NCI-H1092 treated with DMSO at 0.1 percent for 48 hours (cell line): ENCODE results near the gene OMG.
"Not testable (repeated sequence)": the region's sequence is repeated elsewhere in the genome, so short reads cannot be mapped to it uniquely, and the experiment has no call there.

Source experiments
- DNase-seq: peaks from one replicate; lab custom pipeline; 2025; lab: John Stamatoyannopoulos, UW

Gene OMG, protein sequence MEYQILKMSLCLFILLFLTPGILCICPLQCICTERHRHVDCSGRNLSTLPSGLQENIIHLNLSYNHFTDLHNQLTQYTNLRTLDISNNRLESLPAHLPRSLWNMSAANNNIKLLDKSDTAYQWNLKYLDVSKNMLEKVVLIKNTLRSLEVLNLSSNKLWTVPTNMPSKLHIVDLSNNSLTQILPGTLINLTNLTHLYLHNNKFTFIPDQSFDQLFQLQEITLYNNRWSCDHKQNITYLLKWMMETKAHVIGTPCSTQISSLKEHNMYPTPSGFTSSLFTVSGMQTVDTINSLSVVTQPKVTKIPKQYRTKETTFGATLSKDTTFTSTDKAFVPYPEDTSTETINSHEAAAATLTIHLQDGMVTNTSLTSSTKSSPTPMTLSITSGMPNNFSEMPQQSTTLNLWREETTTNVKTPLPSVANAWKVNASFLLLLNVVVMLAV

DNA sequence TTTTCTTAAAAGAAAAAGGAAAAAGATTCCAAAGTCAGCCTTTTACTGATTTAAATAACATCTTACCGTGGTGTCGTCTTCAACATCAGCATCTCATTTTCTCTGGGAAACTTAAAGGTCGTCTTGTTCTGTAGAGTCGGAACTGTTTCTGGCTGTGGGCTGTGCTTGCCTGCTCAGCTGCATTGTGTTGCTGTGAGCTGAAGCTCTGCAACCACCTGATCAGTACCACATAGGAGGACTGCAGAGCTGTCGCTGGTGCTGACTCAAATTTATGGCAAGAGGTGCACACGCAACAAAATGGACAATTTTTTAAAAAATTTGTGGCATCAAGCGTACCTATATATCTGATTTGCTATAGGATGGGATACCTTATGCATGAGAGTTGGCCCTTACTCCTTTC lies at the start of gene OMG:
Gene OMG, minus strand, starts transcription at position 150 of the 400 bp plus-strand sequence. CDS start 908 bp downstream, outside the sequence.
- DNase-seq: no peak

DNA sequence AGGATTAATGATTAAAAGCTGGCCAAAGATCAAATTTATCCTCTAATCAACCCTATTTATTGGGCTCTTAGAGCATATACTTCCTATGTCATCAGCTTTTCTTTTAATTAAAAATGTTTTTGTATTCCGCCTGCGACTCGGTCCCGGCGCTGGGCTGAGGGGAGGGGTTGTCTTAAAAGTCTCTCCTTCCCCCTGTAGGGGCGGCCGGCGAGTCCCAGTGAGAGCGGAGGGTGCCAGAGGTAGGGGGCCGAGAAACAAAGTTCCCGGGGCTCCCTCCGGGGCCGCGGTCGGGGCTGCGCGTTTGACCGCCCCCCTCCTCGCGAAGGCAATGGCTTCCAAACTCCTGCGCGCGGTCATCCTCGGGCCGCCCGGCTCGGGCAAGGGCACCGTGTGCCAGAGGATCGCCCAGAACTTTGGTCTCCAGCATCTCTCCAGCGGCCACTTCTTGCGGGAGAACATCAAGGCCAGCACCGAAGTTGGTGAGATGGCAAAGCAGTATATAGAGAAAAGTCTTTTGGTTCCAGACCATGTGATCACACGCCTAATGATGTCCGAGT lies 48.2 kb upstream of the OMG start:
- not testable (repeated sequence) for DNase-seq

DNA sequence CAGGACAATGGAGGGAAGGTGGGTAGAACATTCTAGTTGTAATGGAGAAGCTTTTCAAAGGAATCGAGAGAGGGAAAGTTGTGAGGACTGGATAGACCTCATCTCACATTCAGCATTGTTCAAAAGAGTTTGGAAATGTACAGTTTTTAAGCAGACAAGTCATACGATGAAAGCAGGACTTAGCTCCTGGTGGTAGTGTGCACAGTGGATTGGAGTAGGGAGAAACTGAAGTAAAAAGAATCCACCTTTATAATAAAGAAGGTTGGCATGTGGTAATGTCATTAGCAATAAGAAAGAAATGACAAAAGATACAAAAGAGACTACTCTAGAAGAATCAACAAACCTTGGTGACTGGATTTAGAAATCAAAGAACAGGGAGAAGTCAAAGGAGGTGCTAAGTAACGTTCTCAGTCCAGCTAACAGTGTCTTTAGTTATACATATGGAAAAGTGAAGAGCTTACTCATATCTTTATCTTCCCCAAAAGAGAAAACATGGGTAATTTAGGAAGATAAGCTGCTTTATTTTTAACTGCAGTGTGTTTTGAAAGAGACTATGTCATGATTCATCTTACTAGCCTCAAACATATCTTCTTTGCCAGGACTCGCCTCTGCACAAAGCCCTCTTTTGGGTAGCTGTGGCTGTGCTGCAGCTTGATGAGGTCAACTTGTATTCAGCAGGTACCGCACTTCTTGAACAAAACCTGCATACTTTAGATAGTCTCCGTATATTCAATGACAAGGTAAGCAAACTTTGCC lies 43.0 kb upstream of the OMG start:
- no peak for DNase-seq

DNA sequence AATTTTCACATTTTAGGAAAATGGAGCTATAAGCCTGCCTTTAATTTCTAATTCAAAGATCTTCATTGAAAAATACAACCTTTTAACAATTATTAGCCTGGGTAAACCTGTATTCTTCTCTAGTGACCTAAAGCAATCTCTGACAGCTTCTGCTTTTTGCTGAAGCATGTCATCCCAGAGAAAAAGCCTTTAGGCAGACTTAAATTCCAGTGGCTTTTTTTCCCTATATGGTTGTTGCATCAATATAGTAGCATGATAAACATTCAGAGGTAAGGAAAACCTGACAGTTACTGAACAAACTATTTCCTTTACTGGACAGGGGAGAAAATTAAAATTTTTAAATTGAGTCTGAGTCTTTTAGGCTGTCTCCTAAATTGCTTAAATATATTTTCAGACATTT lies 32.2 kb upstream of the OMG start:
- no peak for DNase-seq

DNA sequence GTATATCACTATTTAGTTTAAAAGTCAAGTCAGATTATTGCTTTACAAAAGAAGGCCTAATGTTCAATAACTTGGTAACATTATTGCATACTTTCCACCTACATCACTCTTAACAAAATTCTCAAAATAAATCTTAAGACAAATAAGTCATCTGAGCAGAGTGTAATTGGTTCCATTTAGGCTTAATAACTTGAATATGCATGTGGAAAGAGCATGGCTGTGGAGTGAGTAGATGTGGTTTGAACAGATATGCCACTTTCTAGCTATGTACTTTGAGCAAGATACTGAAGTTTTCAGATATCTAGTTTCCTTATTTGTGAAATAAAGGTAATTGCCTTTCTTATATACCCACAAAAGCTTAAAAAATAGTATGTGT lies 31.1 kb upstream of the OMG start:
- no peak for DNase-seq

DNA sequence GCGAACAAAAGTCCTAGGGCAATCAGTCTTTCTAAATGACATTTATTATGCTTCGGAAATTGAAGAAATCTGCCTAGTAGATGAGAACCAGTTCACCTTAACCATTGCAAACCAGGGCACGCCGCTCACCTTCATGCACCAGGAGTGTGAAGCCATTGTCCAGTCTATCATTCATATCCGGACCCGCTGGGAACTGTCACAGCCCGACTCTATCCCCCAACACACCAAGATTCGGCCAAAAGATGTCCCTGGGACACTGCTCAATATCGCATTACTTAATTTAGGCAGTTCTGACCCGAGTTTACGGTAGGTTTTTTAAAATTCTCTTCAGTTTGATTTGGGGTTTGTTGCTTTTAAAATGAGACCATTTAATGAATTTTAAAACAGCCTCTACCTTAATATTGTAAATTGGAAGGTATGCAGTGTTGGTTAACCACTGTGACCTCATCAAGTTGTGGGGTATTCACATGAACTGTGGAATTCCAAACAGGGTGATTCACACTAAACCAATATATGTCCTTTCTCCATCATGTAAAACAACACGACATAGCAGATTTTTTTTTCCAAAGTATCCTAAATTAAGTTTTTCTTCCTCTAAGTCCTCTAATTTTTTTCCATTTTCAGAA lies 30.6 kb upstream of the OMG start:
- no peak for DNase-seq

DNA sequence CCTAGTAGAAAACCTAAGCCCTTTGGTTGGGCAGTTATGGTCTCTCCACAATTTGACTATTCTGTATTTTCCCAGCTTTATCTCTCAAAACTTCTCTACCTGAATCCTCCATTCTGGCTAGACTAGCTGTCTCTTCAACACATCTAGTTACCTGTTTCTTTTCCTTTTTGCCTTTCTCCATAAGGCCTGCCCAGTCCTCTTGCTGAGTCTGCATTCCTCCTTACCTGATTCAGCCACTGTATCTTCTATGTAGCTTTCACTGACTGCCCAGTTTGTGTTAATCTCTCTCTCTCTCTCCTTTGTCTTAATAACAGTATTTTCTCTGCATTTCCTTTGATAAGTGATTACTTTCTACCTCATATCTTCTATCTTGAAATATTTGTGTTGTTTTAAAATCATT lies 26.5 kb upstream of the OMG start:
- DNase-seq: no peak

DNA sequence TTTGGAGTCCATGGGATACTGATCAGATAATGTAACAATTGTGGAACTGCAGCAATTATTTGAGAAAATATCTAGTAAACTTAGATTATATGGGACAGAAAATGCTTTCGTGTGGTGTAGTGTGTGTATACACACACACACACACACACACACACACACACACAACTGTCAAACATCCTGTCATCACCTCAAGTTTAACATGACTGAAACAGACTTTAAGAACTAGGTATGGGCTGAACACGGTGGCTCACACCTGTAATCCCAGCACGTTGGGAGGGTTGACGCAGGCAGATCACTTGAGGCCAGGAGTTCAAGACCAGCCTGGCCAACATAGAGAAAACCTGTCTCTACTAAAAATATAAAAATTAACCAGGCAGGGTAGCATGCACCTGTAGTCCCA lies 24.9 kb upstream of the OMG start:
- DNase-seq: no peak

DNA sequence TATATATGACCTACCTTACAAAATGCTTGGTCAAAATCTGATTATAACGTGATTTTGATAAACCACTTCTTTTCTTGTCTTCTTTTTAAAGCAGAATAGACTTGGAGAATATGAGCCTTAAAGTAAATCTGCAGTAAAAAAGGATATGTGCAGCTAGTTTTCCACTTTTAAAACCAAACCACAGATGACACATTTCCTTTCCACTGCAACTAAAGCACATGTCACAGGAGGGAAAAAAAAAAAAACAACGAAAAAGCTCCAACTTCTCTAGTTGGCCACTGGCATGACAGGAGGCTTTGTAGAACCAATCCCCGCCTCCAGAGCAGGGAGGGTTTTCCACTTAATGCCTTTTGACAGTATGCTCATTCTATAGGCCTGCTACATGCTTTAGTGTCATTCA lies 24.4 kb upstream of the OMG start, which contains the start of gene EVI2A:
Gene EVI2A, minus strand, starts transcription at position 142 of the 400 bp plus-strand sequence. CDS start 2,609 bp downstream, outside the sequence.
- no peak for DNase-seq

DNA sequence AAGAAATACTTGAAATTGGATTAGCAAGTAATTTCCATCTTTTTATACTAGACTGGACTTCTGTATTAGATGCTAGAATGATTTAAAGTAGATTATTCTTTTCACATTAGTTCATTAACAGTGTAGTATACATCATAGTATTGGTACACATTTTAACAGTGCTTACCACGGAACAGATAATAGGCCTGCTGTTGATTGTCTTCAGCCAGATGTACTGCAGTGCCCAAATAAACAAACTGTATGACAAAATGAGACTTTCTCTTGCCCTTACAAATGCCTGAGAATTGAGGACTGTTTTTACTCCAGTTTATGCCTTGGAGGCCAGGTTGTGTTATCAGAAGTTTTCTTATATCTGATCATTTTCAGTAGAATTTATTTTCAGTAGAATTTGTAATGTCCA lies 23.8 kb upstream of the OMG start:
- no peak for DNase-seq

DNA sequence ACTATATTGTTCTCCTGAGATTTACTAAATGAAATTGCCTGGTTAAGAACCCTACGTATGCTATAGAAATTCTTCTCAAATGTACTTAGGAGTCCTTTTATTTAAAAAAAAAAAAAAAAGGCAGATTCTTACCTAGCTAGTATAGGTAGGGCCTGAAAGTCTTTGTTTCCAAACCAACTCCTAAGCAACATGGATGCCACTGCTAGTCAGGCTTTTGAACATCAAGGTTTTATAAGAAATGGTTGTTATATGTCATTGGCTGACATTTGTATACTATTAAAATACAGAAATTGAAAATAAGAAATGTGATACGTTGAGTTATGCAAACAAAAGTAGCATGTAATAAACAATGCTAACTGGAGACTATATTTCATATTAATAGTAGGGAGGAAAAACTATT lies 23.2 kb upstream of the OMG start:
- no peak for DNase-seq

DNA sequence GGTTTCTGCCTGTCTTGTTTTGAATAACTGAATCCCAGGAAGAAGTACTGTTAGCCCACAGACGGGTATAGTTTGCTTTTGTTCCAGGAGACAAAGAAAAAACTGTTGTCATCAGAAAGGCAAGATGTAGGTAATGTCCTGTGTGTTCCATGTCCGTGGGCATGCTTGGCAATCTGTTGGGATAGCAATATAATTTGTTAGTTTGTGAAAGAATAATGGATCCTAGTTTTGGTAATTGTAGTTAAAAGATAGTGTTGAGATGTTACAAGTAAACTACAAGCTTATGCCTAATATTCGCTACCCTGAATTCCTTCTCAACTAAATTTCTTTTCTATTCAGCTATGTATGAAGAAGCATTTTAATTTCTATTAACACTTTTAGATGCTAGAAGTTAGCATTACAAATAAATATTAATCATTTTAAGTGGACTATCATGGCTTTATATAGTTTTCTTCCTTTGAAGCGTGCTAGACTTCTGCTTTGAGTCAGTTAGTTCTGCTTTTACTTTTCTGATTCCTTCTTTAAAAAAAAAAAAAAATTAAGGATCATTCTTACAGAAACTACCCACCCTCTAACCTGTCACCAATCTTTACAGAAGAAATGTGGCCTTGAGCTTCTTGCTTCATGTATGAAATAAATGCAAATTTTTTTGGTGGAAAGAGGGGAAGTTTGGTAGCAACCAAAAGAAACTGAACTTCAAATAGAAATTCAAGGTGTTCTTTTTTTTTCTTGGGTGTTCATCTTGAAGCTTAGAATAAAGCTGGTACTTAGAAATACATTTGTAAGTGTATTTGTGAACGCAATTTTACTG lies 22.0 kb upstream of the OMG start:
- DNase-seq: no peak

DNA sequence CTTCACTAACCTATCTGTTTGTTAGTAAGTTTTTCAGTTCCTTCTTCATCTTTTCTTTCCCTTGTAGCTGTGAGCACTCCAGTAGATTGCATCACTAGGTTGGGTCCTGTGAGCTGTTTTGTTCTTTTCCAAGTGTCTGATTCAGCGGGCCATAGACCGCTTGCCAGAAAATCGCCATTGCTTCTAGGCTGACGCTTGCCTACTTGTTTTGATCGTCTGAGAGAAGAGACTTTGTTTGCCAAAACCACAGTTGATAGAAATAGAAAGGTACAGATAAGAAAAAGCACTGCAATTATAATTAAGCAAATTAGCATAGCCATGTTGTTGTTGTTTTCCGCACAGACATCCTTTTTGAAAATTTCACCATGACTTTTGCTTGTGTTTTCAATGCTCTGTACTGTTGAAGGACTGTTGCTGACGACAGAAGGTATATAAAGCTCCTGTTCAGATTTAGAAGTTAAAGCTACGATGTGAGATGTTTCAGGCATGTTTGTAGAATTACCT lies 21.3 kb upstream of the OMG start:
- DNase-seq: no peak

DNA sequence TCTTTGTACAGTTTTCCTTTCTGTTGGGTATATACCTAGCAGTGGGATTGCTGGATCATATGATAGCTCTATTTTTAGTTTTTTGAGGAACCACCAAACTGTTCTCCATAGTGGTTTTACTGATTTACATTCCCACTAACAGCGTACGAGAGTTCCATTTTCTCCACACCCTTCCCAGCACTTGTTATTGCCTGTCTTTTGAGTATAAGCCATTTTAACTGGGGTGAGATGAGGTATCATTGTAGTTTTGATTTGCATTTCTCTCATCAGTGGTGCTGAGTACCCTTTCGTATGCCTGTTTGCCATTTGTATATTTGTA lies 17.7 kb upstream of the OMG start:
- DNase-seq: no peak

DNA sequence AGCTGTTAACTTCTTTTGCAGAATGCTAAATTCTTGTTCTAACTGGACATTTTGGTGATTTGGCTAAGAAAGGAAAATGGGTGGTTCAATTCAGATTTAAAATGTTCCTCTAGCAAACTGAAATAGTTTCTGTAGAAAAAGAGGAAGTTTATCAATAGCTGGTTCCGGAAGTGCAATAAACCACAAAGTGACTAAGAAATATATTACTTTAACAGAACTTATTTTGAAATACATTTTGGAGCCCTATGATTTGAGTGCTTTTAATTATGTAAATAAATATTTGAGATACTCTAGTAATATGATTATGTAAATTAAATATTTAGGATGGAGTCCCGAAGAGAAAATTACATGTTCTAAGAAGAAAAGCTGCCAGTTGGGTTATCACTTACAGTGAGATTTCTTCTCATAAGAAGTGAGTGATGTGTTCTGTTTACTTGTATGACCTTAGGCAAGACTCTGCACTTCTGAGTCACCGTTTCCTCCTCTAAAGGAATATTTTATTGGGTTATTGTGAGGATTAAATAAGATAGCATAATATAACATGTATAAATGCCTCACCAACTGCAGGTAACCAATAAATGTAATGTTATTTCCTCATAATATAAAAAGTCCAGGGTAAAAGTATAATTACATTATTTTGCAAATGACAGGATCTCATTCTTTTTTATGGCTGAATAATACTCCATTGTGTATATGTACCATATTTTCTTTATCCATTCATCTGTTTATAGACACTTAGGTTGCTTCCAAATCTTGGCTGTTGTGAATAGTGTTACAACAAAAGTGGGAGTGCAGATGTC lies 17.1 kb upstream of the OMG start, which contains the start of gene EVI2B:
Gene EVI2B, minus strand, starts transcription at position 73 of the 800 bp plus-strand sequence. CDS start 8,445 bp downstream, outside the sequence.
- no peak for DNase-seq

DNA sequence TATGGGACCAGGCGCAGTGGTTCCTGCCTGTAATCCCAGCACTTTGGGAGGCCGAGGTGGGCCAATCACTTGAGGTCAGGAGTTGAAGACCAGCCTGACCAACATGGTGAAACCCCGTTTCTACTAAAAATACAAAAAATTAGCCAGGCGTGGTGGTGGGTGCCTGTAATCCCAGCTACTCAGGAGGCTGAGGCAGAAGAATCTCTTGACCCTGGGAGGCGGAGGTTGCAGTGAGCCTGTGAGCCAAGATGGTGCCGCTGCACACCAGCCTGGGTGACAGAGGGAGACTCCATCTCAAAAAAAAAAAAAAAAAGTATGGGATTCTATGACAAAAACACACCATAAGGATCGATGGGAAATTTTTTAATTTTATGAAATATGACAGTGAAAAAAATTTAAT lies 15.2 kb upstream of the OMG start:
- not testable (repeated sequence) for DNase-seq

DNA sequence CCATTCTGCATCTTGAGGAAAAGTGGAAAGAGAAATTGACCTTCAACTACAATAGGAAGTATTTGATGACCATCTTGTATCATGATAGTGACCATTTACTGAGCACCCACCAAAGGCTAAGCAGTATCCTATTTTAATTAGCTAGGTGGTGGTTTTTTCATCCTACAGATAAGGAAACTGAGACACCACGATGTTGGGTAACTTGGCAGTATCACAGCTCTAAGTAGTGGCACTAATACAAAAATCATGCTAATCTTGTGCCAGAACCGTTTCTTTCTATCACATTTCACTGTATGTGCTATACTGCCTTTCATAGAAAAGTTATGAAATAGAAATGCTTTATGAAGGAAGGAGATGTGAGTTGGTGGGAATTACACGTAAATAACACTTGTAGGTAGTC lies 14.5 kb upstream of the OMG start:
- no peak for DNase-seq

DNA sequence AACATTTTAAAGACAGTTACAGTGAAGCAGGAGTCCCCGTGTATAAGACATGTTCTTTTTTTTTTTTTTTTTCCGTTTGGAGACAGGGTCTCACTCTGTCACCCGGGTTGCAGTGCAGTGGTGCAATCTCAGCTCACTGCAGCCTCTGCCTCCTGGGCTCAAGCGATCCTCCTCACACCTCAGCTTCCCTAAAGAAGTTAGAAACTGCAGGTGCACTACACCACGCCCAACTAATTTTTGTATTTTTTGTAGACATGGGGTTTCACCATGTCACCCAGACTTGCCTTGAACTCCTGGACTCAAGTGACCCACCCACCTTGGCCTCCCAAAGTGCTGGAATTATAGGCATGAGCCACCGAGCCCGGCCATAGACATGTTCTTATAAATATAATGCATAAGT lies 13.8 kb upstream of the OMG start:
- no peak for DNase-seq

DNA sequence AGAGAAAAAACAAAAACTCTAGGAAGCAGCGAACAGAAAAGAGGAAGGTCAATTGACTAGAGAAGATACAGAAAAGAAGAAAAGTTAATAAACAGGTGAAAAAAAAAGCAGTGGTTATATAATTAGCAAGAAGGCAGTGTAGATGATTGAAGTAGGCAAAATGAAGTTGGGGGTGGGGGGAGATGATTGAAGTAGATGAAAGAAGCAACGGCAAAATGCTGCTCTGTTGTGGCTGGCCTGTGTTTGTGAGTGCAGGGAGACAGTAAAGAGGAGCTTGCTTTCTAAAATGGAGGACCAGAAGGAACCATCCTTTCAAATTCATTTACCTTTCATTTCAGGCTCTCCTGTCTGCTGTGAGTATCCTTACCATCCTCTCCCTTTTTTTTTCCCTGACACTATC lies 13.2 kb upstream of the OMG start:
- DNase-seq: no peak

DNA sequence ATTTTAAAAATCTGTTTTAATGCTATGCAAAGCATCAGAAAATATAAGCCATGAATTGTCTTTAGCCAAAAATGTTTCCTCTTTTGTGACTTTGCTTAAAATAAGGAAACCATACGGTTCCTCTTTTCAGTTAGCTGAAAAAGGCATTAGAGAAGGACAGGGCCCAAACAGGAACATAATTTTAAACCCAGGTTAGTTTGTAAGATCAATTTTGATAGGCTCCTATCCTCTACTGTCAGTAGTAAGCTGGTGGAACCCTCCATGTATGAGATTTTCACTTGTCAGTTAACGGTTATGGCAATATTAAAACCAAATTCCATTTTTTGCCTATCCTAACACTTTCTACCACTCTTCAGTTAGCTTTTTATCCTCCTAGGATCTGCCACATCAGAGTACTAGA lies 12.5 kb upstream of the OMG start:
- DNase-seq: no peak
